CD14-positive monocyte (primary cell): ENCODE results near the gene ADAMTS3. TPM values are rescaled to one million over a fixed set of nuclear protein-coding genes. Genes with fewer than 3 reads are reported as not detected.

Source experiments
- DNase-seq, 3 donors: peaks; one replicate each; pipeline ENCODE4 v3.0.0-alpha.2; 2011 to 2022
- H2AFZ ChIP-seq: 2 replicates; pipeline ENCODE4 v1.6.0; 2012; ENCODE audit warnings: mild to moderate bottlenecking, low read depth, low read length, inconsistent platforms; ENCODE audit not compliant: insufficient read depth, poor library complexity, severe bottlenecking
- H3K27ac ChIP-seq, 2 donors: 1 replicate in 1 of 2; 2 replicates in 1 of 2; pipeline ENCODE4 v1.5.1; 2012 to 2013; ENCODE audit warnings: low read length in 2 of 2, control low read depth in 1 of 2, inconsistent platforms in 1 of 2, low read depth in 1 of 2, mild to moderate bottlenecking in 1 of 2
- H3K27me3 ChIP-seq, 2 donors: one replicate each; pipeline versions ENCODE4 v1.6.0 to v1.6.1; 2011 to 2013; ENCODE audit warnings: low read length in 2 of 2; ENCODE audit not compliant: control insufficient read depth in 2 of 2, insufficient read depth in 2 of 2
- H3K36me3 ChIP-seq, 2 donors: replicated peaks in 1 of 2; 1 replicate in 1 of 2; 2 replicates in 1 of 2; pipeline versions ENCODE4 v1.5.1 to v1.6.1; 2012 to 2013; ENCODE audit warnings: low read length in 2 of 2, control low read depth in 1 of 2, inconsistent platforms in 1 of 2, mild to moderate bottlenecking in 1 of 2; ENCODE audit not compliant: insufficient read depth in 2 of 2, control insufficient read depth in 1 of 2
- H3K4me1 ChIP-seq, 2 donors: 1 replicate in 1 of 2; 2 replicates in 1 of 2; pipeline versions ENCODE4 v1.5.1 to v1.6.1; 2012 to 2013; ENCODE audit warnings: low read length in 2 of 2, control low read depth in 1 of 2, inconsistent platforms in 1 of 2, mild to moderate bottlenecking in 1 of 2, moderate library complexity in 1 of 2; ENCODE audit not compliant: insufficient read depth in 2 of 2, control insufficient read depth in 1 of 2
- H3K4me2 ChIP-seq: replicated peaks from 2 replicates; pipeline ENCODE3; 2012; ENCODE audit warnings: low read length, moderate library complexity, mild to moderate bottlenecking; ENCODE audit not compliant: poor library complexity, severe bottlenecking; ENCODE audit errors: extremely low read depth
- H3K4me3 ChIP-seq, 3 experiments: fragments of 200-600 bp in 1 of 3; sonication (generic) in 1 of 3; replicated peaks in 1 of 3; 1 replicate in 2 of 3; 2 replicates in 1 of 3; pipeline ENCODE4 v1.5.1; 2011 to 2013; ENCODE audit warnings: low read length in 3 of 3, mild to moderate bottlenecking in 3 of 3, control low read depth in 2 of 3, low read depth in 2 of 3, inconsistent platforms in 1 of 3, moderate library complexity in 1 of 3
- H3K79me2 ChIP-seq: 2 replicates; pipeline ENCODE4 v1.6.0; 2012; ENCODE audit warnings: mild to moderate bottlenecking, control low read depth, inconsistent platforms, low read length, moderate library complexity; ENCODE audit not compliant: insufficient read depth
- H3K9ac ChIP-seq: 2 replicates; pipeline ENCODE4 v1.6.0; 2017; ENCODE audit warnings: low read length, mild to moderate bottlenecking; ENCODE audit not compliant: insufficient read depth, poor library complexity, severe bottlenecking
- H3K9me3 ChIP-seq, 2 donors: replicated peaks in 1 of 2; 1 replicate in 1 of 2; 2 replicates in 1 of 2; pipeline versions ENCODE4 v1.5.1 to v1.6.1; 2012 to 2013; ENCODE audit warnings: low read length in 2 of 2, control low read depth in 1 of 2; ENCODE audit not compliant: control insufficient read depth in 1 of 2, insufficient read depth in 1 of 2
- H4K20me1 ChIP-seq: 2 replicates; pipeline ENCODE4 v1.6.0; 2012; ENCODE audit warnings: mild to moderate bottlenecking, low read length, control low read depth, moderate library complexity; ENCODE audit not compliant: insufficient read depth
- H3K27ac Mint-ChIP-seq, 7 donors: one replicate each; pipeline ENCODE4 v1.8.0; 2020; ENCODE audit warnings: mild to moderate bottlenecking in 7 of 7, mixed read lengths in 7 of 7, moderate library complexity in 6 of 7, inconsistent platforms in 2 of 7
- H3K27me3 Mint-ChIP-seq, 3 donors: one replicate each; pipeline ENCODE4 v1.8.0; 2021 to 2022; ENCODE audit warnings: low read depth in 3 of 3, mild to moderate bottlenecking in 3 of 3, mixed read lengths in 3 of 3, moderate library complexity in 3 of 3, inconsistent platforms in 1 of 3
- H3K36me3 Mint-ChIP-seq, 2 donors: one replicate each; pipeline ENCODE4 v1.8.0; 2020; ENCODE audit warnings: mixed read lengths in 2 of 2, inconsistent platforms in 1 of 2, mild to moderate bottlenecking in 1 of 2
- H3K4me1 Mint-ChIP-seq: one replicate; pipeline ENCODE4 v1.8.0; 2020; ENCODE audit warnings: mild to moderate bottlenecking, mixed read lengths
- H3K4me3 Mint-ChIP-seq, 2 donors: one replicate each; pipeline ENCODE4 v1.8.0; 2020; ENCODE audit warnings: mild to moderate bottlenecking in 2 of 2, mixed read lengths in 2 of 2, moderate library complexity in 1 of 2
- H3K9me3 Mint-ChIP-seq, 7 donors: one replicate each; pipeline ENCODE4 v1.8.0; 2020 to 2022; ENCODE audit warnings: mixed read lengths in 7 of 7, mild to moderate bottlenecking in 6 of 7, moderate library complexity in 6 of 7, inconsistent platforms in 2 of 7
- WGBS: methylation state at CpG from one replicate; pipeline ENCODE4 v1.1.5; 2013; ENCODE audit warnings: missing lambda C conversion rate; ENCODE audit not compliant: insufficient coverage; 5-methylcytosine and 5-hydroxymethylcytosine counted together
- intact Hi-C, 2 donors: fragments of 100-400 bp; cut with micrococcal nuclease; formaldehyde crosslinking; loops; one replicate each; pipeline versions ENCODE4 v1.15.0 to v1.15.1; 2023
- polyA plus RNA-seq, 3 donors: library from polyadenylated mRNA; depleted of rRNA in 1 of 3; unstranded in 2 of 3; stranded (reverse) in 1 of 3; fragments of 300-500 nt in 2 of 3; fragments of >200 nt in 1 of 3; fragmentation: Illumina TruSeq in 2 of 3; gene quantifications; 1 replicate in 2 of 3; 2 replicates in 1 of 3; pipeline ENCODE4 v1.2.3, GENCODE V29; 2012 to 2021
- TF ChIP-seq, protein P1 (sequence below): fragments of 200-600 bp; IDR thresholded peaks from one replicate; pipeline ENCODE4 v1.8.0; 2022; ENCODE audit warnings: antibody characterized with exemption, mild to moderate bottlenecking

ADAMTS3 gene
- polyA plus RNA-seq, 3 donors, result not detected

- Mint-ChIP-seq H3K4me3 (no peak overlapping the region), H3K9me3 (peaks cover 0 to 2% (median 0%) of the 10 kb centered on the region in 7 donors), H3K27me3 (peaks cover 2 to 5% (median 3%) of the 10 kb centered on the region in 3 donors), H3K4me1 (peaks cover 4% of the 10 kb centered on the region), H3K27ac (no peak overlapping the region), H3K36me3 (no peaks in the 10 kb centered on the region)
- H3K4me2 ChIP-seq, result no peak overlapping the region
- H3K4me3 ChIP-seq, result no peak overlapping the region
- DNase-seq, result no peak
- intact Hi-C loops, result no loop called here
- TF ChIP-seq, protein P1, sequence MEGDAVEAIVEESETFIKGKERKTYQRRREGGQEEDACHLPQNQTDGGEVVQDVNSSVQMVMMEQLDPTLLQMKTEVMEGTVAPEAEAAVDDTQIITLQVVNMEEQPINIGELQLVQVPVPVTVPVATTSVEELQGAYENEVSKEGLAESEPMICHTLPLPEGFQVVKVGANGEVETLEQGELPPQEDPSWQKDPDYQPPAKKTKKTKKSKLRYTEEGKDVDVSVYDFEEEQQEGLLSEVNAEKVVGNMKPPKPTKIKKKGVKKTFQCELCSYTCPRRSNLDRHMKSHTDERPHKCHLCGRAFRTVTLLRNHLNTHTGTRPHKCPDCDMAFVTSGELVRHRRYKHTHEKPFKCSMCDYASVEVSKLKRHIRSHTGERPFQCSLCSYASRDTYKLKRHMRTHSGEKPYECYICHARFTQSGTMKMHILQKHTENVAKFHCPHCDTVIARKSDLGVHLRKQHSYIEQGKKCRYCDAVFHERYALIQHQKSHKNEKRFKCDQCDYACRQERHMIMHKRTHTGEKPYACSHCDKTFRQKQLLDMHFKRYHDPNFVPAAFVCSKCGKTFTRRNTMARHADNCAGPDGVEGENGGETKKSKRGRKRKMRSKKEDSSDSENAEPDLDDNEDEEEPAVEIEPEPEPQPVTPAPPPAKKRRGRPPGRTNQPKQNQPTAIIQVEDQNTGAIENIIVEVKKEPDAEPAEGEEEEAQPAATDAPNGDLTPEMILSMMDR, result no peak
- no peaks in the 10 kb centered on the region for H3K4me1 ChIP-seq
- H4K20me1 ChIP-seq, result no peaks in the 10 kb centered on the region
- H3K36me3 ChIP-seq, result no peaks in the 10 kb centered on the region
- no peaks in the 10 kb centered on the region for H3K79me2 ChIP-seq
- no peaks in the 10 kb centered on the region for H3K27me3 ChIP-seq
- no peak overlapping the region for H3K27ac ChIP-seq
- no peak overlapping the region for H2AFZ ChIP-seq
- H3K9ac ChIP-seq, result no peak overlapping the region
- no peaks in the 10 kb centered on the region for H3K9me3 ChIP-seq
Observed at GRCh38 chr4:72314869-72315268, 254.2 kb downstream of the ADAMTS3 start.

GRCh38 chr4:72313121-72313520 is 255.9 kb downstream of the ADAMTS3 start:
- H3K27me3 ChIP-seq, result no peaks in the 10 kb centered on the region
- H3K36me3 ChIP-seq, result no peaks in the 10 kb centered on the region
- H3K4me3 ChIP-seq, result no peak overlapping the region
- H3K27ac Mint-ChIP-seq, result peak overlapping the region in 1 of 7 donors; percentile 31
- no peaks in the 10 kb centered on the region for H3K79me2 ChIP-seq
- H3K9me3 ChIP-seq, result no peaks in the 10 kb centered on the region
- intact Hi-C loops, result no loop called here
- H2AFZ ChIP-seq, result no peak overlapping the region
- WGBS, result 85% methylated on average over 2 of the region's 5 CpGs
- H3K36me3 Mint-ChIP-seq, result no peaks in the 10 kb centered on the region
- no peak for DNase-seq
- peaks cover 2 to 5% (median 3%) of the 10 kb centered on the region in 3 donors for H3K27me3 Mint-ChIP-seq
- H4K20me1 ChIP-seq, result no peaks in the 10 kb centered on the region
- no peaks in the 10 kb centered on the region for H3K4me1 Mint-ChIP-seq
- H3K27ac ChIP-seq, result no peak overlapping the region
- no peaks in the 10 kb centered on the region for H3K4me1 ChIP-seq
- peak overlapping the region in 1 of 2 donors; percentile 19 for H3K4me3 Mint-ChIP-seq
- H3K9me3 Mint-ChIP-seq, result peaks cover 0 to 2% (median 0%) of the 10 kb centered on the region in 7 donors
- TF ChIP-seq, protein P1, result no peak
- H3K9ac ChIP-seq, result no peak overlapping the region
- no peak overlapping the region for H3K4me2 ChIP-seq
